ENCODE data around the gene WIPF2. TPM values are rescaled to one million over a fixed set of nuclear protein-coding genes. Genes with fewer than 3 reads are reported as not detected.
A peak's percentile ranks its signal among the peaks of the same experiment; 100 is the strongest.
"Not testable (repeated sequence)": the region's sequence is repeated elsewhere in the genome, so short reads cannot be mapped to it uniquely, and the experiment has no call there.

Gene WIPF2
- polyA plus RNA-seq, 1 donor from 2014 or later: 11.4 TPM

GRCh38 chr17:40209404-40210093, 9.6 kb upstream of the WIPF2 start:
- Mint-ChIP-seq H3K4me3 (no peak overlapping the region), H3K9me3 (no peaks in the 10 kb centered on the region), H3K36me3 (no peaks in the 10 kb centered on the region), H3K27ac (no peak overlapping the region), H3K4me1 (no peaks in the 10 kb centered on the region), H3K27me3 (no peaks in the 10 kb centered on the region)

GRCh38 chr17:40213914-40214313, 5.2 kb upstream of the WIPF2 start:
- H3K9me3 Mint-ChIP-seq, H3K27me3 Mint-ChIP-seq, H3K36me3 Mint-ChIP-seq, H3K4me3 Mint-ChIP-seq, H3K27ac Mint-ChIP-seq, H3K4me1 Mint-ChIP-seq: not testable (repeated sequence)

- Mint-ChIP-seq H3K4me1 (peaks cover 9 to 20% (median 12%) of the 10 kb centered on the region in 3 donors), H3K27me3 (no peaks in the 10 kb centered on the region), H3K4me3 (peak overlapping the region; percentile 82 to 98 (median 95)), H3K36me3 (no peaks in the 10 kb centered on the region), H3K27ac (peak overlapping the region; percentile 93 to 100 (median 99)), H3K9me3 (no peaks in the 10 kb centered on the region)
Measured at GRCh38 chr17:40218006-40218739, 931 bp upstream of the WIPF2 start.

GRCh38 chr17:40219594-40220338, 662 bp downstream of the WIPF2 start:
- Mint-ChIP-seq H3K27me3 (no peaks in the 10 kb centered on the region), H3K27ac (peak overlapping the region; percentile 87 to 99 (median 93)), H3K4me1 (peaks cover 13 to 30% (median 18%) of the 10 kb centered on the region in 3 donors), H3K9me3 (no peaks in the 10 kb centered on the region), H3K4me3 (peak overlapping the region; percentile 82 to 98 (median 95)), H3K36me3 (no peaks in the 10 kb centered on the region)

GRCh38 chr17:40224718-40225550, 5.8 kb downstream of the WIPF2 start:
- H3K27me3 Mint-ChIP-seq: no peaks in the 10 kb centered on the region
- no peaks in the 10 kb centered on the region for H3K9me3 Mint-ChIP-seq
- H3K36me3 Mint-ChIP-seq: peaks cover 2% of the 10 kb centered on the region
- H3K27ac Mint-ChIP-seq: peak overlapping the region; percentile 6 to 81 (median 46)
- peaks cover 20 to 24% (median 22%) of the 10 kb centered on the region in 3 donors for H3K4me1 Mint-ChIP-seq
- H3K4me3 Mint-ChIP-seq: peak overlapping the region in 3 of 4 donors; percentile 42 to 72 (median 44)

- not testable (repeated sequence) for H3K27ac Mint-ChIP-seq, H3K36me3 Mint-ChIP-seq, H3K27me3 Mint-ChIP-seq, H3K9me3 Mint-ChIP-seq, H3K4me3 Mint-ChIP-seq
- H3K4me1 Mint-ChIP-seq: peaks cover 15 to 24% (median 18%) of the 10 kb centered on the region in 3 donors
Measured at GRCh38 chr17:40229146-40229545, 10.0 kb downstream of the WIPF2 start.

- H3K9me3 Mint-ChIP-seq: no peaks in the 10 kb centered on the region
- H3K4me1 Mint-ChIP-seq: peaks cover 10 to 19% (median 14%) of the 10 kb centered on the region in 3 donors
- H3K27me3 Mint-ChIP-seq: no peaks in the 10 kb centered on the region
- H3K4me3 Mint-ChIP-seq: no peak overlapping the region
- H3K27ac Mint-ChIP-seq: peak overlapping the region in 1 of 3 donors; percentile 41
- peaks cover 4% of the 10 kb centered on the region for H3K36me3 Mint-ChIP-seq
Measured at GRCh38 chr17:40230670-40231069, 11.6 kb downstream of the WIPF2 start.

- not testable (repeated sequence) for H3K9me3 Mint-ChIP-seq, H3K36me3 Mint-ChIP-seq, H3K27me3 Mint-ChIP-seq, H3K27ac Mint-ChIP-seq
- Mint-ChIP-seq H3K4me3 (peak overlapping the region in 1 of 4 donors; percentile 3), H3K4me1 (peaks cover 10 to 19% (median 17%) of the 10 kb centered on the region in 3 donors)
Measured at GRCh38 chr17:40231928-40232327, 12.8 kb downstream of the WIPF2 start.

GRCh38 chr17:40241252-40241834, 22.2 kb downstream of the WIPF2 start:
- H3K4me1 Mint-ChIP-seq: peaks cover 11 to 31% (median 19%) of the 10 kb centered on the region in 3 donors
- H3K27me3 Mint-ChIP-seq: no peaks in the 10 kb centered on the region
- no peaks in the 10 kb centered on the region for H3K9me3 Mint-ChIP-seq
- H3K27ac Mint-ChIP-seq: peak overlapping the region in 1 of 3 donors; percentile 20
- H3K36me3 Mint-ChIP-seq: peaks cover 7% of the 10 kb centered on the region
- H3K4me3 Mint-ChIP-seq: no peak overlapping the region

GRCh38 chr17:40242774-40243173, 23.7 kb downstream of the WIPF2 start:
- Mint-ChIP-seq H3K4me3 (no peak overlapping the region), H3K4me1 (peaks cover 12 to 29% (median 19%) of the 10 kb centered on the region in 3 donors), H3K9me3 (no peaks in the 10 kb centered on the region), H3K27me3 (no peaks in the 10 kb centered on the region), H3K27ac (no peak overlapping the region), H3K36me3 (peaks cover 6% of the 10 kb centered on the region)

GRCh38 chr17:40243761-40244160, 24.7 kb downstream of the WIPF2 start:
- H3K36me3 Mint-ChIP-seq: peaks cover 5% of the 10 kb centered on the region
- H3K9me3 Mint-ChIP-seq: no peaks in the 10 kb centered on the region
- H3K4me3 Mint-ChIP-seq: no peak overlapping the region
- peak overlapping the region in 1 of 3 donors; percentile 3 for H3K27ac Mint-ChIP-seq
- H3K27me3 Mint-ChIP-seq: no peaks in the 10 kb centered on the region
- peaks cover 14 to 32% (median 20%) of the 10 kb centered on the region in 3 donors for H3K4me1 Mint-ChIP-seq

- Mint-ChIP-seq H3K9me3 (no peaks in the 10 kb centered on the region), H3K4me3 (no peak overlapping the region), H3K36me3 (peaks cover 5% of the 10 kb centered on the region), H3K27me3 (no peaks in the 10 kb centered on the region), H3K4me1 (peaks cover 14 to 37% (median 25%) of the 10 kb centered on the region in 3 donors), H3K27ac (peak overlapping the region in 1 of 3 donors; percentile 3)
Measured at GRCh38 chr17:40244255-40244654, 25.2 kb downstream of the WIPF2 start.

- Mint-ChIP-seq H3K4me3 (no peak overlapping the region), H3K27ac (no peak overlapping the region), H3K36me3 (peaks cover 5% of the 10 kb centered on the region), H3K9me3 (no peaks in the 10 kb centered on the region), H3K4me1 (peaks cover 4 to 22% (median 9%) of the 10 kb centered on the region in 3 donors), H3K27me3 (no peaks in the 10 kb centered on the region)
Measured at GRCh38 chr17:40247926-40248495, 28.9 kb downstream of the WIPF2 start.

GRCh38 chr17:40248507-40248906, 29.4 kb downstream of the WIPF2 start:
- Mint-ChIP-seq H3K4me1 (peaks cover 6 to 23% (median 7%) of the 10 kb centered on the region in 3 donors), H3K36me3 (peaks cover 5% of the 10 kb centered on the region), H3K27me3 (no peaks in the 10 kb centered on the region), H3K4me3 (no peak overlapping the region), H3K9me3 (no peaks in the 10 kb centered on the region), H3K27ac (no peak overlapping the region)

All from IgD-negative memory B cell (primary cell).